ENCODE results near the gene CFAP410. TPM values are rescaled to one million over a fixed set of nuclear protein-coding genes. Genes with fewer than 3 reads are reported as not detected.

CFAP410 gene
- total and polyA plus RNA-seq, 2 donors (not counting 1 experiment from before 2014, with no cell fraction given), result 69.2 to 98.8 TPM

DNA sequence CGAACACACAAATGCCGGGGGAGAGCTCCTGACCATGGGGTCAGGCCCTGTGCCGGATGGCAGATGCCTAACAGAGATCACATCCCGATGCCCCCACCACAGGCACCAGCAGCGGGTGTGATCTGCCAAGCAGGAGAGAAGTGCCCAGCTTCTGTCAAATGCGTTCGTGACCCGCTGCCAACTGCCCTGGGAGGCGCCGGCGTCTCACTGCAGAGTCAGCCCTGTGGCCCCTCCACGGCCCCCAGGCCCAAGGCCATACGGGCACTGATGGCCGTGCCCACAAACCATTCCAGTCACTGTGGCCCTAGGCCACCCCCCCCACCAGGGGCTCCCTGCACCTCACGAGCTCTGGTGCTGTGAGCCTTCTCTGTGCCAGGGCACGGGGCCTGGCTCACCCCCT lies 8.0 kb downstream of the CFAP410 start:
- peaks cover 0 to 22% of the 10 kb centered on the region in 2 experiments for H3K36me3 ChIP-seq (replicated peaks in 1 of 2; ENCODE audit: control extremely low read depth in 1 of 2, control insufficient read depth in 1 of 2, extremely low read depth in 1 of 2, insufficient read depth in 2 of 2, low read length in 1 of 2)
- Mint-ChIP-seq H3K27me3 (no peaks in the 10 kb centered on the region), H3K27ac (no peak overlapping the region), H3K4me1 (no peaks in the 10 kb centered on the region), H3K9me3 (ENCODE audit: insufficient read depth) (no peaks in the 10 kb centered on the region), H3K4me3 (no peak overlapping the region)
- no peak overlapping the region for H3K9ac ChIP-seq (ENCODE audit: low read length)
- DNase-seq, result no peak
- no peaks in the 10 kb centered on the region for H3K27me3 ChIP-seq (replicated peaks in 1 of 4; ENCODE audit: control extremely low read depth in 1 of 4, control insufficient read depth in 3 of 4, insufficient read depth in 4 of 4, low read length in 3 of 4)
- peaks cover 47% of the 10 kb centered on the region for H4K20me1 ChIP-seq (ENCODE audit: control insufficient read depth, insufficient read depth, low read length, poor library complexity, severe bottlenecking)
- CTCF ChIA-PET, result no interaction called here
- no peak overlapping the region for H3K27ac ChIP-seq (ENCODE audit: low read length in 2 of 2)
- WGBS (ENCODE audit: insufficient coverage), result 93% methylated on average over 16 of the region's 16 CpGs
- H3K79me2 ChIP-seq (ENCODE audit: control insufficient read depth, insufficient read depth, low read length), result no peaks in the 10 kb centered on the region
- POLR2A ChIA-PET, result no interaction called here
- H3K9me3 ChIP-seq (ENCODE audit: control extremely low read depth in 1 of 3, control insufficient read depth in 2 of 3, insufficient read depth in 1 of 3, low read length in 2 of 3), result no peaks in the 10 kb centered on the region
- ATAC-seq (ENCODE audit: low read depth), result no peak
- no peaks in the 10 kb centered on the region for H3K4me1 ChIP-seq (ENCODE audit: control insufficient read depth in 2 of 2, insufficient read depth in 2 of 2, low read length in 2 of 2)
- intact Hi-C loops (cut with micrococcal nuclease), result no loop called here
- no peak overlapping the region for H3K4me3 ChIP-seq (ENCODE audit: control extremely low read depth in 1 of 5, extremely low read depth in 1 of 5, insufficient read depth in 1 of 5, low read depth in 2 of 5, low read length in 4 of 5)
- TF ChIP-seq CTCF (IDR thresholded peaks at IDR 0.05) (no peak), EZH2 (IDR thresholded peaks at IDR 0.05; ENCODE audit: borderline replicate concordance, insufficient read depth, low read depth, low read length, poor library complexity, severe bottlenecking) (no peak)
- no peak overlapping the region for H2AFZ ChIP-seq (ENCODE audit: insufficient read depth, low read depth, low read length, poor library complexity, severe bottlenecking)
- H3K4me2 ChIP-seq (replicated peaks; ENCODE audit: low read depth, low read length, poor library complexity, severe bottlenecking), result no peak overlapping the region

DNA sequence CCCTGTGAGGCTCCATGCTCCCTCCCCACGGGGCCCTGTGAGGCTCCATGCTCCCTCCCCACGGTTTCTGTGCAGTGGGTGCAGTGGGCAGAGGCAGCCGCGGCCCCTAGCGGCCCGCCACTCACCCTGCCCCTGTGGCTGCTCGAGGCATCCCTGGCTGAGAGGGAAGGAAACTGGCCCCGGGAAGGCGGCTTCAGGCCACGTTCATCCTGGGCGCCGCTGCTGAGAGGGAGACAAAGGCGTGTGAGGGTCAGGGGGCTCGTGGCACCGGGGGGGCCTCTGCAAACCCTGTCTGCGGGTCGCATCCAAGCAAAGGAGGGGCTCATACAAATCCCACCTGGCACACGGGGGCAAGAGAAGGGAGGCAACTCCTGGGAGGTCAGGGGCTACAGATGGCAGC lies 8.5 kb downstream of the CFAP410 start:
- no peaks in the 10 kb centered on the region for H3K79me2 ChIP-seq (ENCODE audit: control insufficient read depth, insufficient read depth, low read length)
- no peak overlapping the region for H3K27ac ChIP-seq (ENCODE audit: low read length in 2 of 2)
- H3K4me1 ChIP-seq (ENCODE audit: control insufficient read depth in 2 of 2, insufficient read depth in 2 of 2, low read length in 2 of 2), result no peaks in the 10 kb centered on the region
- Mint-ChIP-seq H3K9me3 (ENCODE audit: insufficient read depth) (no peaks in the 10 kb centered on the region), H3K4me1 (no peaks in the 10 kb centered on the region), H3K27me3 (no peaks in the 10 kb centered on the region), H3K27ac (no peak overlapping the region), H3K4me3 (no peak overlapping the region)
- ChIA-PET CTCF (no interaction called here), POLR2A (interaction anchor here (0.8 kb wide), 1 partner anchor 27 kb away, joined by 3 read pairs; no protein-coding TSS in a partner anchor)
- no peak for TF ChIP-seq CTCF (IDR thresholded peaks at IDR 0.05)
- no peak for TF ChIP-seq EZH2 (IDR thresholded peaks at IDR 0.05; ENCODE audit: borderline replicate concordance, insufficient read depth, low read depth, low read length, poor library complexity, severe bottlenecking)
- H3K36me3 ChIP-seq (replicated peaks in 1 of 2; ENCODE audit: control extremely low read depth in 1 of 2, control insufficient read depth in 1 of 2, extremely low read depth in 1 of 2, insufficient read depth in 2 of 2, low read length in 1 of 2), result peaks cover 0 to 24% of the 10 kb centered on the region in 2 experiments
- WGBS (ENCODE audit: insufficient coverage), result 89% methylated on average over 18 of the region's 18 CpGs
- ATAC-seq (ENCODE audit: low read depth), result no peak
- no peak for DNase-seq
- H3K9me3 ChIP-seq (ENCODE audit: control extremely low read depth in 1 of 3, control insufficient read depth in 2 of 3, insufficient read depth in 1 of 3, low read length in 2 of 3), result no peaks in the 10 kb centered on the region
- peaks cover 49% of the 10 kb centered on the region for H4K20me1 ChIP-seq (ENCODE audit: control insufficient read depth, insufficient read depth, low read length, poor library complexity, severe bottlenecking)
- no peak overlapping the region for H3K4me2 ChIP-seq (replicated peaks; ENCODE audit: low read depth, low read length, poor library complexity, severe bottlenecking)
- H2AFZ ChIP-seq (ENCODE audit: insufficient read depth, low read depth, low read length, poor library complexity, severe bottlenecking), result no peak overlapping the region
- no peaks in the 10 kb centered on the region for H3K27me3 ChIP-seq (replicated peaks in 1 of 4; ENCODE audit: control extremely low read depth in 1 of 4, control insufficient read depth in 3 of 4, insufficient read depth in 4 of 4, low read length in 3 of 4)
- no peak overlapping the region for H3K4me3 ChIP-seq (ENCODE audit: control extremely low read depth in 1 of 5, extremely low read depth in 1 of 5, insufficient read depth in 1 of 5, low read depth in 2 of 5, low read length in 4 of 5)
- intact Hi-C loops (cut with micrococcal nuclease), result no loop called here
- H3K9ac ChIP-seq (ENCODE audit: low read length), result no peak overlapping the region

Data from B cell (primary cell).